ENCODE data around the gene LYZL1. TPM values are rescaled to one million over a fixed set of nuclear protein-coding genes. Genes with fewer than 3 reads are reported as not detected.
"Not testable (repeated sequence)": the region's sequence is repeated elsewhere in the genome, so short reads cannot be mapped to it uniquely, and the experiment has no call there.

LYZL1 gene
- total RNA-seq, 1 donor, result not detected

- H3K4me3 ChIP-seq (ENCODE audit: low read depth, low read length), result no peak overlapping the region
- TF ChIP-seq CTCF (IDR thresholded peaks at IDR 0.05; ENCODE audit: insufficient read depth, low read depth, low read length), result no peak
- no peak for DNase-seq (ENCODE audit: low read depth)
These were observed 25.9 kb downstream of the LYZL1 start for GRCh38 chr10:29314726-29315125.

- DNase-seq (ENCODE audit: low read depth), result no peak
- TF ChIP-seq CTCF (IDR thresholded peaks at IDR 0.05; ENCODE audit: insufficient read depth, low read depth, low read length), result no peak
- H3K4me3 ChIP-seq (ENCODE audit: low read depth, low read length), result no peak overlapping the region
These were observed 26.9 kb downstream of the LYZL1 start for GRCh38 chr10:29315814-29316213.

- TF ChIP-seq CTCF (IDR thresholded peaks at IDR 0.05; ENCODE audit: insufficient read depth, low read depth, low read length), result no peak
- no peak overlapping the region for H3K4me3 ChIP-seq (ENCODE audit: low read depth, low read length)
- DNase-seq (ENCODE audit: low read depth), result no peak
These were observed 27.6 kb downstream of the LYZL1 start for GRCh38 chr10:29316308-29317026.

GRCh38 chr10:29317027-29317420 lies 28.2 kb downstream of the LYZL1 start:
- H3K4me3 ChIP-seq (ENCODE audit: low read depth, low read length), result no peak overlapping the region
- no peak for DNase-seq (ENCODE audit: low read depth)
- TF ChIP-seq CTCF (IDR thresholded peaks at IDR 0.05; ENCODE audit: insufficient read depth, low read depth, low read length), result no peak

GRCh38 chr10:29317423-29318021 lies 28.7 kb downstream of the LYZL1 start:
- no peak for DNase-seq (ENCODE audit: low read depth)
- H3K4me3 ChIP-seq (ENCODE audit: low read depth, low read length), result no peak overlapping the region
- TF ChIP-seq CTCF (IDR thresholded peaks at IDR 0.05; ENCODE audit: insufficient read depth, low read depth, low read length), result no peak

GRCh38 chr10:29318141-29319071 lies 29.5 kb downstream of the LYZL1 start:
- not testable (repeated sequence) for DNase-seq (ENCODE audit: low read depth); H3K4me3 ChIP-seq (ENCODE audit: low read depth, low read length)

- TF ChIP-seq CTCF (IDR thresholded peaks at IDR 0.05; ENCODE audit: insufficient read depth, low read depth, low read length), result no peak
- no peak overlapping the region for H3K4me3 ChIP-seq (ENCODE audit: low read depth, low read length)
- no peak for DNase-seq (ENCODE audit: low read depth)
These were observed 30.4 kb downstream of the LYZL1 start for GRCh38 chr10:29319205-29319781.

GRCh38 chr10:29320680-29321121 lies 31.8 kb downstream of the LYZL1 start:
- DNase-seq (ENCODE audit: low read depth); H3K4me3 ChIP-seq (ENCODE audit: low read depth, low read length): not testable (repeated sequence)
